Measurements from ENCODE around the gene LIFR.

LIFR gene

GRCh38 chr5:38591523-38591849 lies 35.0 kb upstream of the LIFR start:
- no peak for DNase-seq (ENCODE audit: insufficient read length, low spot score)
- no peak for TF ChIP-seq CTCF (IDR thresholded peaks at IDR 0.05; ENCODE audit: insufficient read depth, missing control alignments)
- no peak for FAIRE-seq

- no peak for DNase-seq (ENCODE audit: insufficient read length, low spot score)
- no peak for TF ChIP-seq CTCF (IDR thresholded peaks at IDR 0.05; ENCODE audit: insufficient read depth, missing control alignments)
- FAIRE-seq: no peak
These were observed 34.5 kb upstream of the LIFR start for GRCh38 chr5:38590838-38591522.

- FAIRE-seq (no peak), DNase-seq (ENCODE audit: insufficient read length, low spot score) (no peak)
- no peak for TF ChIP-seq CTCF (IDR thresholded peaks at IDR 0.05; ENCODE audit: insufficient read depth, missing control alignments)
These were observed 33.2 kb upstream of the LIFR start for GRCh38 chr5:38589629-38590028.

GRCh38 chr5:38585816-38586215 lies 29.4 kb upstream of the LIFR start:
- DNase-seq (ENCODE audit: insufficient read length, low spot score): no peak
- no peak for FAIRE-seq

GRCh38 chr5:38583500-38583899 lies 27.1 kb upstream of the LIFR start:
- no peak for TF ChIP-seq CTCF (IDR thresholded peaks at IDR 0.05; ENCODE audit: insufficient read depth, missing control alignments)
- DNase-seq (ENCODE audit: insufficient read length, low spot score) (no peak), FAIRE-seq (no peak)

More at GRCh38 chr5:38585816-38586215, 29.4 kb upstream of the LIFR start:
- no peak for TF ChIP-seq CTCF (IDR thresholded peaks at IDR 0.05; ENCODE audit: insufficient read depth, missing control alignments)

GRCh38 chr5:38582975-38583319 lies 26.5 kb upstream of the LIFR start:
- no peak for DNase-seq (ENCODE audit: insufficient read length, low spot score)
- TF ChIP-seq CTCF (IDR thresholded peaks at IDR 0.05; ENCODE audit: insufficient read depth, missing control alignments): no peak

GRCh38 chr5:38582293-38582974 lies 26.0 kb upstream of the LIFR start:
- no peak for TF ChIP-seq CTCF (IDR thresholded peaks at IDR 0.05; ENCODE audit: insufficient read depth, missing control alignments)
- FAIRE-seq (no peak), DNase-seq (ENCODE audit: insufficient read length, low spot score) (no peak)

More at GRCh38 chr5:38582975-38583319, 26.5 kb upstream of the LIFR start:
- FAIRE-seq: no peak

Measured in D721Med (cell line).